Nephron (organoid): ENCODE results near the gene HMSD.
A peak's percentile ranks its signal among the peaks of the same experiment; 100 is the strongest.

Experiments
- H3K27ac Mint-ChIP-seq, 3 experiments: 2 replicates each; pipeline ENCODE4 v1.8.0; 2020; ENCODE audit warnings: mixed read lengths in 3 of 3, mild to moderate bottlenecking in 2 of 3, moderate library complexity in 1 of 3
- H3K27me3 Mint-ChIP-seq: 2 replicates; pipeline ENCODE4 v1.8.0; 2021; ENCODE audit warnings: low read depth, mild to moderate bottlenecking, moderate library complexity, mixed read lengths
- H3K36me3 Mint-ChIP-seq: 2 replicates; pipeline ENCODE4 v1.8.0; 2020; ENCODE audit warnings: low read depth, mixed read lengths
- H3K4me1 Mint-ChIP-seq: 2 replicates; pipeline ENCODE4 v1.8.0; 2020; ENCODE audit warnings: mixed read lengths
- H3K4me3 Mint-ChIP-seq, 3 experiments: 2 replicates each; pipeline ENCODE4 v1.8.0; 2020; ENCODE audit warnings: mild to moderate bottlenecking in 3 of 3, mixed read lengths in 3 of 3, moderate library complexity in 2 of 3
- H3K9me3 Mint-ChIP-seq: 2 replicates; pipeline ENCODE4 v1.8.0; 2020; ENCODE audit warnings: mixed read lengths
- TF ChIP-seq, protein P1 (sequence below), 3 experiments: fragments of 200-600 bp; sonication (generic); IDR thresholded peaks; one replicate each; pipeline ENCODE4 v1.5.0; 2021; ENCODE audit warnings: antibody characterized with exemption in 3 of 3; ENCODE audit not compliant: unreplicated experiment in 3 of 3

The HMSD gene, protein sequence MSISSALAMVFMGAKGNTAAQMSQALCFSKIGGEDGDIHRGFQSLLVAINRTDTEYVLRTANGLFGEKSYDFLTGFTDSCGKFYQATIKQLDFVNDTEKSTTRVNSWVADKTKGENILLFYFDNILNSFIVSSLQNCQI

DNA sequence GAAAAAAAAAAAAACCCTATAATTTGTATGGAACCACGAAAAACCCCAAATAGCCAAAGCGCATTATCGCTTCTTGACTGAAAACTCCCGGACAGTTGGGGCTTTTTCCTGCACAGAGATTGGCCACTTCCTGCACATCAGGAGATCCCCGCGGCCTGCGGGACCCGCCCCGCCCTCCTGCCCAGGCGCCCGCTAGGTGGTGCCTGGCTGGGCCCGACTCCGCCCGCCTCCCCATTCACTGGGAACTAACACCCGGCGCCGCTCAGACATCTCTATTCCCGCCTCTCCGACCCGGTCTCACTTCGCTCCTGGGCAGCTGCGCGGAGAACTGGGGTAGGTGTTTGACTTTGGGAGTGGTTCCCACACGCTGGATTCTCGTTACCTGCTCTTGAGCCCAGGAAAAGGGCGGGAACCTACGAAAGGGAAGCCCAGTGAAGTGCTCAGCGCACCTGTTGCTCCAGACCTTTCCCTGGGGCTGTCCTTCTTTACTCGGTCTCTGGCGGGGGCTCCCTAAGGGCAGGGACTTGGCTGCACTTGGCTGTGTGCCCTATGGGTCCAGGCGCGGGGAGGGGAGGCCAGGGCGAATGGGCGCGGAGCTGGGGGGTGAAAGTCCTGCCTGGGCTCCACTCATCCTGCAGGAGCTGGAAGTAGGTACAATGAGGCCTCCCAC lies at the start of gene HMSD:
TSS of gene HMSD (plus strand) at position 234 of the 670 bp plus-strand sequence. CDS start 4,155 bp downstream, outside the sequence.
- Mint-ChIP-seq H3K4me1 (peaks cover 10% of the 10 kb centered on the region), H3K36me3 (no peaks in the 10 kb centered on the region), H3K9me3 (no peaks in the 10 kb centered on the region), H3K4me3 (peak within 1 kb of the TSS; percentile 65 to 73 (median 70)), H3K27ac (no peak within 1 kb of the TSS), H3K27me3 (peaks cover 24% of the 10 kb centered on the region)
- TF ChIP-seq, protein P1, sequence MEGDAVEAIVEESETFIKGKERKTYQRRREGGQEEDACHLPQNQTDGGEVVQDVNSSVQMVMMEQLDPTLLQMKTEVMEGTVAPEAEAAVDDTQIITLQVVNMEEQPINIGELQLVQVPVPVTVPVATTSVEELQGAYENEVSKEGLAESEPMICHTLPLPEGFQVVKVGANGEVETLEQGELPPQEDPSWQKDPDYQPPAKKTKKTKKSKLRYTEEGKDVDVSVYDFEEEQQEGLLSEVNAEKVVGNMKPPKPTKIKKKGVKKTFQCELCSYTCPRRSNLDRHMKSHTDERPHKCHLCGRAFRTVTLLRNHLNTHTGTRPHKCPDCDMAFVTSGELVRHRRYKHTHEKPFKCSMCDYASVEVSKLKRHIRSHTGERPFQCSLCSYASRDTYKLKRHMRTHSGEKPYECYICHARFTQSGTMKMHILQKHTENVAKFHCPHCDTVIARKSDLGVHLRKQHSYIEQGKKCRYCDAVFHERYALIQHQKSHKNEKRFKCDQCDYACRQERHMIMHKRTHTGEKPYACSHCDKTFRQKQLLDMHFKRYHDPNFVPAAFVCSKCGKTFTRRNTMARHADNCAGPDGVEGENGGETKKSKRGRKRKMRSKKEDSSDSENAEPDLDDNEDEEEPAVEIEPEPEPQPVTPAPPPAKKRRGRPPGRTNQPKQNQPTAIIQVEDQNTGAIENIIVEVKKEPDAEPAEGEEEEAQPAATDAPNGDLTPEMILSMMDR (IDR thresholded peaks at IDR 0.05; ENCODE audit: unreplicated experiment in 3 of 3) = peak; percentile 26 to 51 (median 30)

DNA sequence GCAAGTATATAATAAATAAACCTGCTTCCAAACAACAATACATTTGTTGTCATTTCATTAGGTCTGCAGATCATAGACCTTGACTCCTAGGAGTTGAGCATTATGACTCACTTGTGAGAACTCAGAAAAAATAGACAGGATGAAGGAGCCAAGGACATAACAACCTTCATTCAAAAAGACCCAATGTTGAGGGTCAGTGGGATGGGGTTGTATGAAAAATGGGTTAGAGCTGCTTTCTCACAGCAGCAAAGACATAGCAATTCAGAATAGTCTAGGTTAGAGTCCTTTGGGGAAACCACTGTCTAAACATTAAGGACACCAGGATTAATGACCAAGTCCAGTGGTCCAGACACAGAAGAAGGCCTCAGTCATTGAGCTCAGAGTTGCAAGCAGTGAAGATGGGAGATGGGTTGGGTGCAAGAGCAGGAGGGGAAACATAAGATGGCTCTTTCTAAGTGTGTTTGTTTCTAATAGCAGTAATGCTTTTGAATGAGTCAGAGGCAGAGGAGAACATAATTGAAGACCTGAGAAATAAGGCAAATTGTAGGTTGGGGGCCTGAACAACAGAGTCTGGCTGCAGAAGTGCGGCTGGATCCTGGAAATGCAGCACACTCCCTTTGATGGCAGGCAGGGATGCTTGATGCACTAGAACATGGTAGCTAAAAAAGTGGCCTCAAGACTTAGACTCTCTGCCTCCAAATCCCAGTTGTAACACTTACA lies 45.1 kb upstream of the HMSD start:
- no peaks in the 10 kb centered on the region for H3K36me3 Mint-ChIP-seq
- TF ChIP-seq, protein P1 (IDR thresholded peaks at IDR 0.05; ENCODE audit: unreplicated experiment in 3 of 3) = no peak
- no peaks in the 10 kb centered on the region for H3K4me1 Mint-ChIP-seq
- H3K9me3 Mint-ChIP-seq = no peaks in the 10 kb centered on the region
- no peak overlapping the region for H3K4me3 Mint-ChIP-seq
- H3K27me3 Mint-ChIP-seq = no peaks in the 10 kb centered on the region
- H3K27ac Mint-ChIP-seq = no peak overlapping the region

DNA sequence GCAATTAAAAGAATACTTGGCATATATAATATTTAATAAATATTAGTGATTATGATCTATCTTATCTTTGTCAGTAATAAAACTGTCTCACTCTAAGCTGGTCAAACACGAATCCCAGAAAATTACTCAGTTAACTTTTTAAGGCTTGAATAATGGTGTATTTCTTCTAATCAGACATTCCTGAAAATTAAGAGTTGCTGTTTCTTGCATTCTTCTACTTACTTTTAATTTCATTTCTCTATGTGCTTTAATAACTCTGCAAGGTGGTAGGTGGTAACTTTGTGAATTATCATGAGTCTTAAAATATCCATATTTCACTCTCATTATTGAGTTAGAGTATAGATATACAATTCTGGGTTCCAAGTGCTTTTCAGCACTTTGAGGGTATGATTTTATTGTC lies 44.4 kb upstream of the HMSD start:
- Mint-ChIP-seq H3K27ac (no peak overlapping the region), H3K4me3 (no peak overlapping the region), H3K4me1 (no peaks in the 10 kb centered on the region), H3K9me3 (no peaks in the 10 kb centered on the region), H3K27me3 (no peaks in the 10 kb centered on the region), H3K36me3 (no peaks in the 10 kb centered on the region)
- TF ChIP-seq, protein P1 (IDR thresholded peaks at IDR 0.05; ENCODE audit: unreplicated experiment in 3 of 3) = no peak

DNA sequence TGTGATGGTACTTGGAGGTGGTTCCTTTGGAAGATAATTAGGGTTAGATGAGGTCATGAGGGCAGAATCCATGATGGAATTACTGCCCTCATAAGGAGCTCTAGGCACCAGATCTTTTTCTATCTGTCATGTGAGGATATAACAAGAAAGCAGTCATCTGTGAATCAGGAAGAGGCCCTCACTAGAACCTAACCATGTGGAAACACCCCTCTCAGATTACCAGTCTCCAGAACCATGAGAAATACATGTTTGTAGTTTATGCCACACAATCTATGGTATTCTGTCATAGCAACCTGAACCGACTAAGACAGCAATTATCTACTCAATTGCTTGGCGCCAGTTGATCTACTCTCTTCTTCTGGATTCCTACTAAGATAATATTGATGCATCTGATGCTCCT lies 43.7 kb upstream of the HMSD start:
- no peaks in the 10 kb centered on the region for H3K36me3 Mint-ChIP-seq
- no peaks in the 10 kb centered on the region for H3K27me3 Mint-ChIP-seq

DNA sequence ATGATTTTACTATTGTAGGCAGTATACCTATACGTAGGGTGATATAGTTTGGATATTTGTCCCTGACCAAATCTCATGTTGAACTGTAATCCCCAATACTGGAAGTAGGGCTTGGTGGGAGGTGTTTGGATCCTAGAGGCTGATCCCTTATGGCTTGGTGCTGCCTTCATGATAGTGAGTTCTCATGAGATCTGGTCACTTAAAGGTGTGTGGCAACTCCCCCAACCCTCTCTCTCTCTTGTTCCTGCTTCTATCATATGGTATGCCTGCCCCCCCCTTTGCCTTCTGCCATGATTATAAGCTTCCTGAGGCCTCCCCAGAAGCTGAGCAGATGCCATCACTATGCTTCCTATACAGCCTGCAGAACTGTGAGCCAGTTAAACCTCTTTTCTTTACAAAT lies 43.0 kb upstream of the HMSD start:
- Mint-ChIP-seq H3K4me3 (no peak overlapping the region), H3K36me3 (no peaks in the 10 kb centered on the region), H3K9me3 (no peaks in the 10 kb centered on the region), H3K27me3 (no peaks in the 10 kb centered on the region), H3K4me1 (no peaks in the 10 kb centered on the region), H3K27ac (no peak overlapping the region)
- TF ChIP-seq, protein P1 (IDR thresholded peaks at IDR 0.05; ENCODE audit: unreplicated experiment in 3 of 3) = no peak

More for the DNA sequence above, 43.7 kb upstream of the HMSD start:
- Mint-ChIP-seq H3K9me3 (no peaks in the 10 kb centered on the region), H3K27ac (no peak overlapping the region), H3K4me3 (no peak overlapping the region), H3K4me1 (no peaks in the 10 kb centered on the region)
- TF ChIP-seq, protein P1 (IDR thresholded peaks at IDR 0.05; ENCODE audit: unreplicated experiment in 3 of 3) = no peak
